LNCAP (cell line): Measurements from ENCODE around the gene CLCN5.

Experiments used
- TF ChIP-seq, protein P1 (sequence below): fragments of 450-650 bp; IDR thresholded peaks from 2 replicates; pipeline ENCODE4 v1.5.1; 2017; ENCODE audit warnings: mild to moderate bottlenecking

CLCN5 gene

DNA sequence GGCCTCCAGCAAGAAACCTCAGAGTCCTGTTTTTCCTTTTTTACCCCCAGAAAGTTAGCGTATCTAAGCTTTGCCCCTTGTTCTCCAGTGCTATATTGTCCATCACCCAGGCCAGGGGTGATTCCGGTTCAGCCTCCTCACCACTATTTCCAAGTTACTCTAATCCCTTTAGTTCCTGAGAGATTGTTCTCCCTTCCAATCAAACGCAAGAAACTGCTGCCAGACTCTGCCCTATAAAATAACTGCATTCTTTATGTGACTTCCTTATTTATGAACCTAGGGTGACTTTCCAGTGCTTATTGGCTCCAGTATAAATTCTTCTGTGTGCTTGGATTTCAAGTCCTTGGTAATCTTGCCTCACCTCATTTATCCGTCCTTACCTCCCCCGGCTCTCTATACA is 65.7 kb downstream of the CLCN5 start:
- TF ChIP-seq, protein P1, sequence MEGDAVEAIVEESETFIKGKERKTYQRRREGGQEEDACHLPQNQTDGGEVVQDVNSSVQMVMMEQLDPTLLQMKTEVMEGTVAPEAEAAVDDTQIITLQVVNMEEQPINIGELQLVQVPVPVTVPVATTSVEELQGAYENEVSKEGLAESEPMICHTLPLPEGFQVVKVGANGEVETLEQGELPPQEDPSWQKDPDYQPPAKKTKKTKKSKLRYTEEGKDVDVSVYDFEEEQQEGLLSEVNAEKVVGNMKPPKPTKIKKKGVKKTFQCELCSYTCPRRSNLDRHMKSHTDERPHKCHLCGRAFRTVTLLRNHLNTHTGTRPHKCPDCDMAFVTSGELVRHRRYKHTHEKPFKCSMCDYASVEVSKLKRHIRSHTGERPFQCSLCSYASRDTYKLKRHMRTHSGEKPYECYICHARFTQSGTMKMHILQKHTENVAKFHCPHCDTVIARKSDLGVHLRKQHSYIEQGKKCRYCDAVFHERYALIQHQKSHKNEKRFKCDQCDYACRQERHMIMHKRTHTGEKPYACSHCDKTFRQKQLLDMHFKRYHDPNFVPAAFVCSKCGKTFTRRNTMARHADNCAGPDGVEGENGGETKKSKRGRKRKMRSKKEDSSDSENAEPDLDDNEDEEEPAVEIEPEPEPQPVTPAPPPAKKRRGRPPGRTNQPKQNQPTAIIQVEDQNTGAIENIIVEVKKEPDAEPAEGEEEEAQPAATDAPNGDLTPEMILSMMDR = no peak

DNA sequence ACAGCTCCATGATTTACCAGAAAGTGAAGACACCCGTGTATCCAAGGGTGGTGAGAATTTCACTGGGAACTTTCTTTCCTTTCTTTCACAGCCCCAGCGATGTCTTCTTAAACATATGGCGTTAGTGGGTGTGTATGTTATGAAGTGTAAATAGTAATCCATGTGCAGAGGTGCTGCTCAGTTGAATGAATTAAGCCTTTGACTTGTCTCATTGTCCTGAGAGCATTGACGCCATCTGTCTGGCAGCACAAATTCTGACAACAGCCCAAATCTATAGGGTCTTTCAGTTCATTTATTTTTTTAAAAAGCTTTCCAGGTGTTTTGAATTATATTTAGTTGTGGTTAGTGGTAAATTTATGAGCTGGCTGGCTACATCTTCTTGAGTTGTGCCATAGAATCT is 69.4 kb downstream of the CLCN5 start:
- TF ChIP-seq, protein P1 = no peak

DNA sequence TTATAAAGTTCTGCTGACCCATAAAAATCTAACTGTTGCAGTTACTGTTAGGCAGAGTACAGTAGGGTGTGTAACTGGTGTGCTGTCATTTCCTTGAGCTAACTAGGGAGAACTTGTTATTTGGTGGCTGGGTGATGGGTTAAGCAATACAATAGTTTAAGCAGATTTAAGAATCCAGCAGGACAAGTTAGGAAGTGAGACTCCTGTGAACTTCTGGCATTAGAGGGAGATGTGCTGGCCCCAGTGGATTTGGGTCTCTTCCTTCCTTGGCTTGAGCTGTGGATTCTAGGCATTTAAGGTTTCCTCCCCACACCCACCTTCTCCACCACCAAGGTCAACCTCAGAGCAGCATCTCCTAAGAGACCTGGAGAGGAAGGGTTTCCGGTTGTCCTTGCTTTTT is 70.5 kb downstream of the CLCN5 start:
- TF ChIP-seq, protein P1 = no peak

DNA sequence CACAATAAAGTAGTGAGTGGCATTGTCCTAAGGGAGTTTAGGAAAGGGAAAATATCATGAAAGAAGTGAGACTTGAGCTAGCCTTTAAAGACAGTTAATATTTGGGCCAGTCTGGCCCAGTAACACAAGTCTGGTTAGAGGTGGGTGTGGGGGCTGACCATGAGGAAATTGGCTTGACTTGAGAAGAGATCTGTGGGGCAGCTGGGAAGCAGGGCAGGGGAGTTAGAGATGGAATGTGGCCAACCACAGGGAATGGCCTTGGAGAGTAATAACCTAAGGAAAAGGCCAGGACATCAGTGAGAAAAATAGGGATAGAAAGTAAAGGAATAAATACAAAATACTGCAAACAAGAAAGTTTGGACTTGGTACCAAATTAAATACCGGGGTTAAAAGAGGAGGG is 71.3 kb downstream of the CLCN5 start:
- TF ChIP-seq, protein P1 = no peak

DNA sequence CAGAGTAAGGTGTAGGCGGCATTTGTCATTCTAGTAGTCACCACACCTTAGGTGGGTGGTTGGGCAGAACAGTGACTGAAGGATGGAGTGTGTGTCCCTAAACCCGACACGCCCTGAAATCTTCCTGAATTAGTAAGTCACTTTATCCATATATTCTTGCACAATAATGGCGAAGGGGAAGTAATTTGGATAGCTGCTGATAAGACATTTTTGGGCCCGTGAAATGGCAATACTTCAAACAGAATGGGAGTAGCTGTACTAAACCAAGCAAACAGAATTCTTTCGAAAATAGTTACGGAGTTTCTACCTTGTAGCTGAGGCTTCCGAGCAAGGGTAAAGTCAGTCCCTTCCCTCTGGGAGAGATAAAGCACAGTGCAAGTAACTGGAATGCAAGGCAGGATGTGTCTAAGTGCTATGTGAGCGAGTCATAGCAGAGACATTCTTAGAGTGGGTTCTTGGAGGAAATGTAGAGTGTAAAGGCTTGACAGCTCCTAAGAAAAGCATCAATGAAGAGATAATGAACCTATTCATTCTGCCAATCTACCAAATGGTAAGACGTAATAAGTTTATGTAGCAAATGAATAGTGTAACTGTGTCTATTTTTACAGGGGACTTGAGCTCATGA is 72.8 kb downstream of the CLCN5 start:
- TF ChIP-seq, protein P1 = no peak

DNA sequence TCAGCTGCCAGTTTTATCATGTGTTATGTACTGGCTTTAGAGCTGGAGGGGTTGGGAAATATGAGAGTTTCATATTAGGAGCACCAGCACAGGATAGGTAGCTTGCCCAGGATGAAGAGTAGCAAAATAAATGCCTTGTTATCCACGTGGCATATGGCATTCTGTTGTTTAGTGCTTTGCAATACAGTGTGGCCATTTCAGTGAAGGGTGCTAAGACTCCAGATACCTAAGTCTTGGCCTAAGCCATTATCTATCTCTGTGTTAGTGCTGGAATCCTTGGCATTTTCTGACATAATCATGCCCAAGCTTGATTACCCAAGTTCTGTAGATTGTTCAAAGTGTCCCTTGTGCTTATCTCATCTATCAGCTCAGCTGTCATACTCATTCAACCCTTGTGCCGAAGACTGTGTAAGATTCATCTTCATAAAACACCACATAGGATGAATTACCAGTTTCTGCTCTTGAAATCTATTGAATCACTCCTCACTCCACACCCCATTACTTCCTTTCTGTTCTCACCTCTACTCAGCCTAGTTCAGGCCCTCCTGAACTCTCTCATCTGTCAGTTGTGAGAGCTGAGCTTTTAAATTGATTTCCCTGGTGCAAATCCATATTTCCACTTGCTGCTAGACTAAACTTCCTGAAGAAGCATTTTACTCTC is 73.5 kb downstream of the CLCN5 start:
- TF ChIP-seq, protein P1 = no peak

DNA sequence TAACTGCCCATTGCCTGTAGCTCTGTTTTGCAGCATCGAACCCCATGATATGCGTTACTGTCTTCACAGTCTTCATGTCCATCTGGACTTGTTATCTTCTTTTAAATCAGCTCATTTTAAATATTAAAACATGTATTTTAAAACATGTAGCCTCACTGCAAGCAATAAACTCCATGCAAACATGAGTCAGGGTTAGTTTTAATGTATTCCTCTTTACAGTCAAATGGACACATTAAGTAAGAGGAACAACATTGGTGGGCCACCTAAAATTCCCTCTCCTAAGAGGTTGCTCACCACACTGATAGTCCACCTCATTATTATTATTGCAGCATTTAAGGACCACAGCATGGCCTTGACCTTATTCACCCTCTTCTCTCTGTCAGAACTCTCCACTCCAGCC is 74.1 kb downstream of the CLCN5 start:
- TF ChIP-seq, protein P1 = no peak

DNA sequence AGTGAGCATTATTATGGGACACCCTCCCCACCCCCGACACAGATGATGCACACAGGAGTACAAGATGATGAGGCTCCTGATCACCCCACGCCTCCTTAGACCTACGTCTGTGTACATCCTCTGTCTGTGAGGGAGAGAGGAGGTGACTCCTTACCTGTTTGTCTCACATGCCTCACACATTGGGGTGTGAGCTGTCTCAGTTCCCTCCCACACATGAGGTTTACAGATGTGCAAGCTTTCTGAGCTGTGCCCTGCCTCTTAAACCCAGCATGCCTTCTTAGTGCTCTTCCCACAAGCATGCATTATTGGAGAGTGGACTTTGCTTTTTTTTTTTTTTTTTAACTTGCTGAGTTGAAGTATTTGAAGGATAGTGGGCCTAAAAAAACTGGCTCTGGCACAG is 76.7 kb downstream of the CLCN5 start:
- TF ChIP-seq, protein P1 = no peak
